B cell (primary cell): ENCODE results near the gene ZFP64. TPM values are rescaled to one million over a fixed set of nuclear protein-coding genes. Genes with fewer than 3 reads are reported as not detected.
"Not testable (repeated sequence)": the region's sequence is repeated elsewhere in the genome, so short reads cannot be mapped to it uniquely, and the experiment has no call there.

Experiments used
- ATAC-seq: fragments of 200-7000 bp; cut with Tn5 transposase; one replicate; pipeline ENCODE4 v1.10.0; 2021; ENCODE audit warnings: low read depth, mild to moderate bottlenecking, moderate number of reproducible peaks, moderate library complexity
- CTCF ChIA-PET: fragments of 350-600 bp; sonication (Branson Sonifier 250); formaldehyde crosslinking; loops from one replicate; lab custom pipeline; 2021; ENCODE audit warnings: antibody characterized with exemption, inconsistent platforms; lab: Charles Lee
- POLR2A ChIA-PET: fragments of 350-600 bp; sonication (Branson Sonifier 250); formaldehyde crosslinking; loops from one replicate; lab custom pipeline; 2021; ENCODE audit warnings: antibody characterized with exemption; lab: Charles Lee
- DNase-seq: peaks from one replicate; pipeline ENCODE4 v3.0.0; 2013
- H2AFZ ChIP-seq: 2 replicates; pipeline ENCODE4 v1.6.1; 2012; ENCODE audit warnings: mild to moderate bottlenecking, low read depth, low read length; ENCODE audit not compliant: insufficient read depth, poor library complexity, severe bottlenecking
- H3K27ac ChIP-seq, 2 donors: 1 replicate in 1 of 2; 2 replicates in 1 of 2; pipeline ENCODE4 v1.5.1; 2012 to 2013; ENCODE audit warnings: low read length in 2 of 2, mild to moderate bottlenecking in 2 of 2, moderate library complexity in 1 of 2
- H3K27me3 ChIP-seq, 4 experiments: fragments of 200-600 bp in 1 of 4; sonication (generic) in 1 of 4; replicated peaks in 1 of 4; 1 replicate in 2 of 4; 2 replicates in 2 of 4; pipeline versions ENCODE4 v1.6.1 to v1.7.0; 2013 to 2016; ENCODE audit warnings: low read length in 3 of 4, mild to moderate bottlenecking in 2 of 4, mixed read lengths in 1 of 4, moderate library complexity in 1 of 4; ENCODE audit not compliant: insufficient read depth in 4 of 4, control insufficient read depth in 3 of 4; ENCODE audit errors: control extremely low read depth in 1 of 4
- H3K36me3 ChIP-seq, 2 experiments: replicated peaks in 1 of 2; 1 replicate in 1 of 2; 2 replicates in 1 of 2; pipeline versions ENCODE4 v1.6.1 to v1.7.1; 2013; ENCODE audit warnings: low read length in 1 of 2; ENCODE audit not compliant: insufficient read depth in 2 of 2, control insufficient read depth in 1 of 2; ENCODE audit errors: control extremely low read depth in 1 of 2, extremely low read depth in 1 of 2
- H3K4me1 ChIP-seq, 2 donors: fragments of 200-600 bp in 1 of 2; sonication (generic) in 1 of 2; 1 replicate in 1 of 2; 2 replicates in 1 of 2; pipeline versions ENCODE4 v1.5.1 to v1.6.1; 2013 to 2017; ENCODE audit warnings: low read length in 2 of 2; ENCODE audit not compliant: control insufficient read depth in 2 of 2, insufficient read depth in 2 of 2
- H3K4me2 ChIP-seq: replicated peaks from 2 replicates; pipeline ENCODE3; 2012; ENCODE audit warnings: mild to moderate bottlenecking, low read depth, low read length; ENCODE audit not compliant: poor library complexity, severe bottlenecking
- H3K4me3 ChIP-seq, 5 experiments: fragments of 200-600 bp in 1 of 5; sonication (generic) in 1 of 5; 1 replicate in 3 of 5; 2 replicates in 2 of 5; pipeline versions ENCODE4 v1.5.1 to v1.7.0; 2011 to 2016; ENCODE audit warnings: low read length in 4 of 5, mild to moderate bottlenecking in 4 of 5, low read depth in 2 of 5, control low read depth in 1 of 5, moderate library complexity in 1 of 5; ENCODE audit not compliant: insufficient read depth in 1 of 5; ENCODE audit errors: control extremely low read depth in 1 of 5, extremely low read depth in 1 of 5
- H3K79me2 ChIP-seq: fragments of 200-600 bp; sonication (generic); one replicate; pipeline ENCODE4 v1.6.0; 2016; ENCODE audit warnings: low read length; ENCODE audit not compliant: control insufficient read depth, insufficient read depth
- H3K9ac ChIP-seq: fragments of 200-600 bp; sonication (generic); 2 replicates; pipeline ENCODE4 v1.6.1; 2017; ENCODE audit warnings: mild to moderate bottlenecking, low read length, moderate library complexity
- H3K9me3 ChIP-seq, 3 donors: one replicate each; pipeline versions ENCODE4 v1.6.1 to v1.7.1; 2013; ENCODE audit warnings: low read length in 2 of 3; ENCODE audit not compliant: control insufficient read depth in 2 of 3, insufficient read depth in 1 of 3; ENCODE audit errors: control extremely low read depth in 1 of 3
- H4K20me1 ChIP-seq: 2 replicates; pipeline ENCODE4 v1.6.0; 2012; ENCODE audit warnings: mild to moderate bottlenecking, low read length; ENCODE audit not compliant: insufficient read depth, control insufficient read depth, poor library complexity, severe bottlenecking
- H3K27ac Mint-ChIP-seq: one replicate; pipeline ENCODE4 v1.8.0; 2021; ENCODE audit warnings: mixed read lengths
- H3K27me3 Mint-ChIP-seq: one replicate; pipeline ENCODE4 v1.8.0; 2021; ENCODE audit warnings: mixed read lengths
- H3K4me1 Mint-ChIP-seq: one replicate; pipeline ENCODE4 v1.8.0; 2021; ENCODE audit warnings: mixed read lengths
- H3K4me3 Mint-ChIP-seq: one replicate; pipeline ENCODE4 v1.8.0; 2021; ENCODE audit warnings: mixed read lengths
- H3K9me3 Mint-ChIP-seq: one replicate; pipeline ENCODE4 v1.8.0; 2022; ENCODE audit warnings: mixed read lengths; ENCODE audit not compliant: insufficient read depth
- CTCF ChIP-seq: fragments of 200-600 bp; IDR thresholded peaks from one replicate; pipeline ENCODE4 v1.8.0; 2022; ENCODE audit warnings: antibody characterized with exemption, mild to moderate bottlenecking
- EZH2 ChIP-seq: IDR thresholded peaks from 2 replicates; pipeline ENCODE4 v1.6.1; 2012; ENCODE audit warnings: borderline replicate concordance, low read depth, mild to moderate bottlenecking, moderate library complexity, low read length; ENCODE audit not compliant: insufficient read depth, poor library complexity, severe bottlenecking
- WGBS: methylation state at CpG from one replicate; pipeline ENCODE4 v1.1.5; 2013; ENCODE audit warnings: missing lambda C conversion rate; ENCODE audit not compliant: insufficient coverage; 5-methylcytosine and 5-hydroxymethylcytosine counted together
- intact Hi-C: fragments of 100-400 bp; cut with micrococcal nuclease; formaldehyde crosslinking; loops from one replicate; pipeline ENCODE4 v1.10.0; 2022
- polyA plus RNA-seq: library from polyadenylated mRNA; depleted of rRNA; stranded (reverse); fragments of >200 nt; gene quantifications from 2 replicates; pipeline ENCODE4 v1.2.3, GENCODE V29; 2012
- total RNA-seq, 2 donors: library from RNA; stranded (reverse); fragments of 120-200 nt in 1 of 2; gene quantifications; 1 replicate in 1 of 2; 2 replicates in 1 of 2; pipeline versions ENCODE4 v1.2.3 to v1.2.4, GENCODE V29; 2013 to 2022

Gene ZFP64
- total and polyA plus RNA-seq, 2 donors (not counting 1 experiment from before 2014, with no cell fraction given), result 14.2 to 15.1 TPM

GRCh38 chr20:52226370-52226769 is 34.8 kb upstream of the ZFP64 start:
- POLR2A ChIA-PET, result no interaction called here
- H3K4me1 Mint-ChIP-seq, result no peaks in the 10 kb centered on the region

GRCh38 chr20:52224920-52225319 is 33.3 kb upstream of the ZFP64 start:
- H3K79me2 ChIP-seq, result no peaks in the 10 kb centered on the region
- no peak for TF ChIP-seq EZH2
- TF ChIP-seq CTCF, result no peak
- no peak overlapping the region for H3K4me2 ChIP-seq
- ChIA-PET CTCF (no interaction called here), POLR2A (no interaction called here)
- H4K20me1 ChIP-seq, result no peaks in the 10 kb centered on the region
- H3K9ac ChIP-seq, result no peak overlapping the region
- Mint-ChIP-seq H3K27ac (no peak overlapping the region), H3K4me3 (no peak overlapping the region), H3K27me3 (peaks cover 9% of the 10 kb centered on the region), H3K4me1 (no peaks in the 10 kb centered on the region), H3K9me3 (peaks cover 4% of the 10 kb centered on the region)
- no peak for DNase-seq
- H3K27me3 ChIP-seq, result peaks cover 0 to 3% (median 0%) of the 10 kb centered on the region in 4 experiments
- intact Hi-C loops, result no loop called here
- H3K4me3 ChIP-seq, result no peak overlapping the region
- WGBS, result 80% methylated on average over 1 of the region's 3 CpGs
- no peak overlapping the region for H2AFZ ChIP-seq
- peaks cover 0 to 16% (median 15%) of the 10 kb centered on the region in 3 donors for H3K9me3 ChIP-seq
- H3K27ac ChIP-seq, result no peak overlapping the region
- no peak for ATAC-seq
- no peaks in the 10 kb centered on the region for H3K36me3 ChIP-seq
- no peaks in the 10 kb centered on the region for H3K4me1 ChIP-seq

More at GRCh38 chr20:52226370-52226769, 34.8 kb upstream of the ZFP64 start:
- ATAC-seq (no peak), DNase-seq (no peak)
- Mint-ChIP-seq H3K9me3 (peaks cover 4% of the 10 kb centered on the region), H3K27ac (no peak overlapping the region), H3K27me3 (peaks cover 9% of the 10 kb centered on the region), H3K4me3 (no peak overlapping the region)
- H3K27ac ChIP-seq, result no peak overlapping the region
- intact Hi-C loops, result no loop called here
- no peak overlapping the region for H3K9ac ChIP-seq
- peaks cover 0 to 3% (median 0%) of the 10 kb centered on the region in 4 experiments for H3K27me3 ChIP-seq
- no peak overlapping the region for H2AFZ ChIP-seq
- no peak for TF ChIP-seq CTCF
- no peak for TF ChIP-seq EZH2
- no peaks in the 10 kb centered on the region for H3K4me1 ChIP-seq
- CTCF ChIA-PET, result interaction anchor here (0.7 kb wide), 1 partner anchor 54 kb away, joined by 3 read pairs; no protein-coding TSS in a partner anchor
- H3K9me3 ChIP-seq, result peaks cover 0 to 5% (median 4%) of the 10 kb centered on the region in 3 donors
- H3K79me2 ChIP-seq, result no peaks in the 10 kb centered on the region
- no peak overlapping the region for H3K4me3 ChIP-seq
- H3K36me3 ChIP-seq, result no peaks in the 10 kb centered on the region
- 83% methylated on average over 2 of the region's 3 CpGs for WGBS
- H4K20me1 ChIP-seq, result no peaks in the 10 kb centered on the region
- H3K4me2 ChIP-seq, result no peak overlapping the region

GRCh38 chr20:52221362-52221761 is 29.8 kb upstream of the ZFP64 start:
- H3K9me3 Mint-ChIP-seq, H3K36me3 ChIP-seq, H3K27ac Mint-ChIP-seq, H3K4me1 ChIP-seq, intact Hi-C loops, POLR2A ChIA-PET, H3K27me3 ChIP-seq, H3K27ac ChIP-seq, H3K4me3 ChIP-seq, H3K4me3 Mint-ChIP-seq, DNase-seq, H2AFZ ChIP-seq, H3K27me3 Mint-ChIP-seq, H3K4me1 Mint-ChIP-seq, H4K20me1 ChIP-seq, H3K9ac ChIP-seq, H3K4me2 ChIP-seq, ATAC-seq, H3K79me2 ChIP-seq: not testable (repeated sequence)
- peaks cover 1 to 26% (median 24%) of the 10 kb centered on the region in 3 donors for H3K9me3 ChIP-seq
- CTCF ChIA-PET, result interaction anchor here (1.2 kb wide), 1 partner anchor 93 kb away, joined by 3 read pairs; no protein-coding TSS in a partner anchor
- 96% methylated on average over 3 of the region's 4 CpGs for WGBS
